ENCODE results near the gene TTC22.

TTC22 gene

DNA sequence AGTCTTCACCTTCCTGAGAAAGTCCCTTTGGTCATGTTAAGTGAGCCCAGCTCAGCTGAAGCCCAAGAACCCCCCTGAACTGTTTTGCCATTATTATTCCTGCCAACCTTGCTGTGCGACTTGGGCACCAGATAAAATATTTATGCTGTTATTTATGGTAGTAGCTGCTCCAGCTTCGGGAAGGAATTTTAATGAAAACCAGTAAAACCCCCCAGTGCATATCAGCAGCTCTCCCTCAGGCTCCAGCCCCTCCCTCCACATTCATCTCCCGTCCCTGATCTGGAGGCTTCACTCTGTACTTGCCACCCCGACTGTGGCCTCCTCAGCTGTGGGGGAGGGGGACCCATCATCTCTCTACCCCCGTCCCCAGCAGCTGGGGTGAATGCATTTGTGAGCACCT is 12.7 kb downstream of the TTC22 start:
- TF ChIP-seq, protein P1, sequence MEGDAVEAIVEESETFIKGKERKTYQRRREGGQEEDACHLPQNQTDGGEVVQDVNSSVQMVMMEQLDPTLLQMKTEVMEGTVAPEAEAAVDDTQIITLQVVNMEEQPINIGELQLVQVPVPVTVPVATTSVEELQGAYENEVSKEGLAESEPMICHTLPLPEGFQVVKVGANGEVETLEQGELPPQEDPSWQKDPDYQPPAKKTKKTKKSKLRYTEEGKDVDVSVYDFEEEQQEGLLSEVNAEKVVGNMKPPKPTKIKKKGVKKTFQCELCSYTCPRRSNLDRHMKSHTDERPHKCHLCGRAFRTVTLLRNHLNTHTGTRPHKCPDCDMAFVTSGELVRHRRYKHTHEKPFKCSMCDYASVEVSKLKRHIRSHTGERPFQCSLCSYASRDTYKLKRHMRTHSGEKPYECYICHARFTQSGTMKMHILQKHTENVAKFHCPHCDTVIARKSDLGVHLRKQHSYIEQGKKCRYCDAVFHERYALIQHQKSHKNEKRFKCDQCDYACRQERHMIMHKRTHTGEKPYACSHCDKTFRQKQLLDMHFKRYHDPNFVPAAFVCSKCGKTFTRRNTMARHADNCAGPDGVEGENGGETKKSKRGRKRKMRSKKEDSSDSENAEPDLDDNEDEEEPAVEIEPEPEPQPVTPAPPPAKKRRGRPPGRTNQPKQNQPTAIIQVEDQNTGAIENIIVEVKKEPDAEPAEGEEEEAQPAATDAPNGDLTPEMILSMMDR (IDR thresholded peaks at IDR 0.05; ENCODE audit: control insufficient read depth, insufficient read depth, low read depth, low read length, missing control alignments), result no peak
- DNase-seq (ENCODE audit: low read depth), result no peak
- H3K4me3 ChIP-seq (ENCODE audit: control insufficient read depth, low read depth, low read length), result no peak overlapping the region

DNA sequence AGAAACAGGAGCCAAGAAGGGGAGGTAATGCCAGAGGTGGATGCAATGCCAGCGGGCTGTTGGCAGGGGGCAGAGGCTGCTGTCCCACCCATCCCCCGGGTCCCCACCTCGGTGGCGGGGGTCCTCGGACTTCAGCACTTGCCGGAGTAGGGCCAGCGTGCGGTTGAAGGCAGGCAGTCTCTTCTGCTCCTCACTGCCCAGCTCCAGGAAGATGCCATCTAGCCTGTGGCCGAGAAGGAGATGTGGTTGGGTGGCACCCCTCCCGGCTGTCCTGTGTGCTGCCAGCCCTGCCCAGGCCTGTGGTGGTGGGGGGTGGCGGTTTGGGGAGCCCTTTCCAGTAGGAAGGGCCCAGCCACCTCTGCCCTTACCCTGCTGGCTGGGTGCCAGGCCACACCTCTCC is 13.5 kb downstream of the TTC22 start:
- no peak overlapping the region for H3K4me3 ChIP-seq (ENCODE audit: control insufficient read depth, low read depth, low read length)
- TF ChIP-seq, protein P1 (IDR thresholded peaks at IDR 0.05; ENCODE audit: control insufficient read depth, insufficient read depth, low read depth, low read length, missing control alignments), result no peak
- no peak for DNase-seq (ENCODE audit: low read depth)

DNA sequence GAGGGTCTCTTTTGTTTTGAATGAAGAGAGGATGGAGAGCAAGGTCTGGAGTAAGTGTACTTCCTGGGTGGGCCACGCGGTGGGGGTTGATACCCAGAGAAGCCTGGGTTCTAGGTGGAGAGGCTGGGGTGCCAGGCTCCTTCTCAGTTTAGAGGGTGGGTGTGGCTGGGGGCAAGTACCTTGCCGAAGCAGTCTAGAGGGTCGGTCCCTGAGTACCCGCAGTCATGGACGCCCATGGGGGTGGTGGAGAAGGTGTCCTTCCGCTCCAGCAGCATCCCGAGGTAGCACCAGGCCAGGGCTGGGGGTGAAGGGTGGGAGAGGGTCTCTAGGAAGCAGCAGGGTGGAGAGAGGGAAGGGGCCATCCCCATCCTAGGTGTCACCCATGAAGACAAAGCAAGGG is 14.3 kb downstream of the TTC22 start:
- no peak for DNase-seq (ENCODE audit: low read depth)
- H3K4me3 ChIP-seq (ENCODE audit: control insufficient read depth, low read depth, low read length), result no peak overlapping the region
- TF ChIP-seq, protein P1 (IDR thresholded peaks at IDR 0.05; ENCODE audit: control insufficient read depth, insufficient read depth, low read depth, low read length, missing control alignments), result no peak

DNA sequence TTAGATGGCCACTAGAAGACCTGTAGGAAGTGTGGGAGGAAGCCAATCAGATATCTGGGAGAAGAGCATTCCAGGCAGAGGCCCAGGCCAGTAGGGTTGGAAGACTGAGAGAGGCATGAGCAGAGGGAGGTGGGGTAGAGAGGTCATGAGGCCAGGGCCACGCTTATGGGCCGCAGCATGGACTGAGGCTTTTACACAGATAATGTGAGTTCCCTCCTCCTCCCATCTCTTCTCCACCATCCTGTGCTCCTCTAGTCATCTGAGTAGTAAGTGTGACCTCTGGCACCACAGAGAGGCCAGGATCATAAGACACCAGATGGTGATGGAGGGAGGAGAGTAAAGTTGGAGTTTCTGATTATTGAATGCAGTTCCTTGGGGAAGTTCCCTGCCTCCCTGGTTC is 17.1 kb downstream of the TTC22 start:
- DNase-seq (ENCODE audit: low read depth), result no peak
- H3K4me3 ChIP-seq (ENCODE audit: control insufficient read depth, low read depth, low read length), result no peak overlapping the region
- TF ChIP-seq, protein P1 (IDR thresholded peaks at IDR 0.05; ENCODE audit: control insufficient read depth, insufficient read depth, low read depth, low read length, missing control alignments), result no peak

DNA sequence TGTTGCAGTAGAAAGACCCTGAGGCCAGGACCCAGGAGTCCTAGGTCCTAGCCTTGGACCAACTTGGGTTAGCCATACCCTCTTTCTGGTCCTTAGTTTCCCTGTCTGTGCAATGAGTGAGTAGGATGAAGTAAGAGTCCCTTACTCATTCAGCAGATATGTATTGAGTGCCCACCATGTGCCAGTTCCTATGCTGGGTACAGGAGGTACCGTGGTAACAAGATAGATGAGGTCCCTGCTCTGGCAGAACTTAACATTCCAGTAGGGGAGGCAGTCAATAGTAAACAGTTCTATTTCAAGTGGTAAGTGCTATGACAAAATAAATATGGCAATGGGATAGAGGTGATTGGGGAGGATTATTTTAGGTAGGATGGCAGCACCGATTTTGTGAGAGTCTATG is 18.5 kb downstream of the TTC22 start:
- TF ChIP-seq, protein P1 (IDR thresholded peaks at IDR 0.05; ENCODE audit: control insufficient read depth, insufficient read depth, low read depth, low read length, missing control alignments), result no peak
- DNase-seq (ENCODE audit: low read depth), result no peak
- no peak overlapping the region for H3K4me3 ChIP-seq (ENCODE audit: control insufficient read depth, low read depth, low read length)

DNA sequence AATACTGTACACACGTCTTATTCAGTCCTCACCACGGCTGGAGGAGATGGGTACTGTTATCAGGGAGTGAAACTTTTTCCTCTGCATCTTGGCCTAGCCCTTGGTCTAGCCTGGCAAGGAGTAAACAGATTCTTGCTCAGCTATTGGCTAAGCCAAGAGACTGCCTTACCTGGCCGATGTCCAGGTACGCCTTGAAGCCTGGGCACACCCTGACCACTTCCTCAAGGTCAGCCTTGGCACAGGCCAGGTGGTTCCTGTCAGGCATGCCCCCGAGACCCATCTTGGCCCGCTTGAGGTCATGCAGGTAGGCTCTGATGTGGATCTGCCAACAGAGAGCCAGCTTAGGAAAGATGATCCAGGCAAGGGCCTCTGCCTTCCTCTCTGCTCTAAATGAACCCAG is 19.0 kb downstream of the TTC22 start:
- no peak for DNase-seq (ENCODE audit: low read depth)
- TF ChIP-seq, protein P1 (IDR thresholded peaks at IDR 0.05; ENCODE audit: control insufficient read depth, insufficient read depth, low read depth, low read length, missing control alignments), result no peak
- no peak overlapping the region for H3K4me3 ChIP-seq (ENCODE audit: control insufficient read depth, low read depth, low read length)

Measured in AG09309 (cell line).